Putamen (tissue), 1 donor: ENCODE data around the gene MBD3L3.
"Not testable (repeated sequence)": the region's sequence is repeated elsewhere in the genome, so short reads cannot be mapped to it uniquely, and the experiment has no call there.

ENCODE experiments used
- DNase-seq: peaks from one replicate; pipeline ENCODE4 v3.0.0-alpha.2; 2016; ENCODE audit warnings: low spot score

Gene MBD3L3

GRCh38 chr19:7063339-7063738 lies 4.9 kb upstream of the MBD3L3 start:
- DNase-seq = no peak

DNA sequence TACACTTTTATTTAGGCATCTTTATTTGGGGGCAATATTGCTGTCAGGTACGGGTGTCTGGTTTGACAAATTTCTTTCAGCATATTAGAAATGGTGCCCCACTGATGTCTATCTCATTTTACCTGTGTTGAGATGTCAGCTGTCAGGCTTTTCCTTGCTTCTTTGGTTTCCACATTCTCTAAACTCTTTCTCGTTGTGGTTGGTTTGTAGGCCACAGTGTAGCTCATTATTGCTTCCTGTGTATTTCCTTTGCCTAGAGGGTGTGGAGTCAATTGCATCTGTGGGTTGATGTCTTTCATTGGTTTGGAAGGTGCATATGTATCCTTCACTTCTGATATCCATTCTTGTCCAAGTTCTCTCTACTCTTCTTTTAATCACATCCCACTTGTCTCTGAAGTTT lies 1.5 kb upstream of the MBD3L3 start:
- DNase-seq = not testable (repeated sequence)

- DNase-seq = not testable (repeated sequence)
These were observed 2.1 kb downstream of the MBD3L3 start for GRCh38 chr19:7056371-7056770.

GRCh38 chr19:7055679-7056078 lies 2.8 kb downstream of the MBD3L3 start:
- not testable (repeated sequence) for DNase-seq

DNA sequence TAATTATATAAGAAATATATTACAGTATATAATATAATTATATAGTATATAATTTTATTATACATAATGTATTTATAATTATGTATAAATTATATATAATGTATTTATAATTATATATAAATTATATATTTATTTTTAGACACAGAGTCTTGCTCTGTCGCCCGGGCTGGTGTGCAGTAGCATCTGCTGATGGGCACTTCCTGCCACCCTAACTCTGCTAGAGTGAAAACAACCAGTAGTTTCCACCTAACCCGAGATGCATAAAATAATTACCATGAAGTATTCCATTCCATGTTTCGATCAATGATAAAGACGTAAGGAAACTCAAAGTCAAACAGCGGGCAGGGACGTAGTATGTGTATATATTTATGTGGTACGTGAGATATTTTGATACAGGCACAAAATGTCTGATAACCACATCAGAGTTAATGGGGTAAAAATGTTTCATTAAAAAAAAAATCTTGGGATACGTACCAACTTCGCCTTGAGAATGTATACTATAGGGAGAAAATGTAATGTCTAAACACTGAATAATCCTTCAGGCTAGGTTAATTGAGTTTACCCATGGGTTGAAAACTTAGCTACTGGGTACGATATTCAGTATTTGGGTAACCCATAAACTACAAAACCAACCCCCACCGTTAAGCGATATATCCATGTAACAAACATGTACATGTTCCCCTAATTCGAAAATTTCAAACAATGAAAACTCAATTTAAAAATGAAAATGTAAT lies 3.7 kb downstream of the MBD3L3 start:
- DNase-seq = not testable (repeated sequence)

- DNase-seq = not testable (repeated sequence)
These were observed 5.6 kb downstream of the MBD3L3 start for GRCh38 chr19:7052896-7053295.

GRCh38 chr19:7051421-7051820 lies 7.1 kb downstream of the MBD3L3 start:
- DNase-seq = not testable (repeated sequence)

- not testable (repeated sequence) for DNase-seq
These were observed 9.5 kb downstream of the MBD3L3 start, which contains the start of gene MBD3L2 for GRCh38 chr19:7049021-7049420. Gene MBD3L2 (plus strand): TSS chr19:7049321. CDS start chr19:7049374, 53 bp downstream.

- not testable (repeated sequence) for DNase-seq
These were observed 16.9 kb downstream of the MBD3L3 start for GRCh38 chr19:7041563-7041962.

GRCh38 chr19:7040079-7040478 lies 18.4 kb downstream of the MBD3L3 start, which contains the start of gene MBD3L4:
Gene MBD3L4 (minus strand): TSS chr19:7040179. CDS start chr19:7040144, 35 bp downstream.
- not testable (repeated sequence) for DNase-seq

DNA sequence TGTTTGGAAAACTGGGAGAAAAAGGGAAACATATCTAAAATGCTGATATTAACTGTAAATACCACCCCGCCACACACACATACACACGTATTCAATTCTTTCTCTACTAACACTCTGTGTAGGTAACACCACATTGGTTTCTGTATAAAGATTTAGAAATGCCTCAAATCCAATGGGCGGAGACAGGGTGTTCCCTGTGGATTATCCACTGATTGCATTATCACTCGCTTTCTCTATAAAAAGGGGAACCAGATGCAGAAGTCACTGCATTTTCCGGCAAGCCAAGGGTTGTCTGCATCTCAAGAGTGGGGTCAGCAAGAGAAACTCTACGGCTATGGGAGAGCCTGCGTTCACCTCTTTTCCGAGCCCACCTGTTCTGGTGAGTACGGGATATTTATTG lies 28.2 kb downstream of the MBD3L3 start, which contains the start of gene MBD3L5:
Gene MBD3L5, plus strand, starts transcription at position 301 of the 400 bp plus-strand sequence. Its CDS starts 34 bp downstream, at position 335.
- DNase-seq = not testable (repeated sequence)

- not testable (repeated sequence) for DNase-seq
These were observed 29.7 kb downstream of the MBD3L3 start for GRCh38 chr19:7028790-7029189.

DNA sequence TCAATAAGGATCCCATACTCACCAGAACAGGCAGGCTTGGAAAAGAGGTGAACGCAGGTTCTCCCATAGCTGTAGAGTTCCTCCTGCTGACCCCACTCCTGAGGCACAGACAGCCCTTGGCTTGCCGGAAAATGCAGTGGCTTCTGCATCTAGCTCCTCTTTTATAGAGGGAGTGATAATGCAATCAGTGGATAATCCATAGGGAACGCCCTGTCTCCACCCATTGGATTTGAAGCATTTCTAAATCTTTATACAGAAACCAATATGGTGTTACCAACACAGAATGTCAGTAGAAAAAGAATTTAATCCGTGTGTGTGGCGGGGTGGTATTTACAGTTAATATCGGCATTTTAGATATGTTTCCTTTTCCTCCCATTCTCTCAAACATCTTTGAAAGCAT lies 37.1 kb downstream of the MBD3L3 start, which contains the start of gene MBD3L2B:
Gene MBD3L2B, minus strand, starts transcription at position 101 of the 400 bp plus-strand sequence. Its CDS starts 34 bp downstream, at position 67.
- not testable (repeated sequence) for DNase-seq

- no peak for DNase-seq
These were observed 39.6 kb downstream of the MBD3L3 start for GRCh38 chr19:7018828-7019227.

- no peak for DNase-seq
These were observed 44.8 kb downstream of the MBD3L3 start for GRCh38 chr19:7013678-7014077.

GRCh38 chr19:7010722-7011593 lies 47.5 kb downstream of the MBD3L3 start:
- no peak for DNase-seq

DNA sequence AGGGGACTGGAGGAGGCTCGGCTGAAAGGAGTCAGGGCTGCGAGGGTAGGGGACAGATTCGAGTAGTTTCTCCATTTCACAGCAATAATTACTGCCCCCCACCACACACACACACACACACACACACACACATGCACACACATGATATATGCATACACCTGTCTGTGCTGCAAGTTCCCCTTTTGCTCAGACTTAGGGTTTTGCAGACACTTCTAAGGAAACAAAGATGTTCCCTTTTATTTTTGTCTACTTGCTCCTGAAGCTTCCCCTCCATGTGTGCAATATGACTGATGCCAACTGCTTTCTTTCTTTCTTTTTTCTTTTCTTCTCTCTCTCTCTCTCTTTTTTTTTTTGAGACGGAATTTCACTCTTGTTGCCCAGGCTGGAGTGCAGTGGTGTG lies 50.6 kb downstream of the MBD3L3 start:
- DNase-seq = no peak
